Heart left ventricle (tissue), 16 donors: Measurements from ENCODE around the gene SMARCD3. TPM values are rescaled to one million over a fixed set of nuclear protein-coding genes. Genes with fewer than 3 reads are reported as not detected.
A peak's percentile ranks its signal among the peaks of the same experiment; 100 is the strongest.

ENCODE experiments used
- ATAC-seq, 4 donors: fragments of 200-7000 bp; cut with Tn5 transposase; one replicate each; pipeline ENCODE4 v1.9.1; 2020 to 2022; ENCODE audit warnings: moderate library complexity in 4 of 4, mild to moderate bottlenecking in 3 of 4, moderate number of reproducible peaks in 1 of 4
- DNase-seq, 5 donors: peaks; one replicate each; pipeline ENCODE4 v3.0.0-alpha.2; 2020
- H3K27ac ChIP-seq, 12 donors: fragments of 200-600 bp; sonication (generic) in 4 of 12; one replicate each; pipeline versions ENCODE4 v1.5.0 to v1.8.0; 2016 to 2022; ENCODE audit warnings: mild to moderate bottlenecking in 2 of 12
- H3K27me3 ChIP-seq, 9 donors: fragments of 200-600 bp; sonication (generic) in 2 of 9; one replicate each; pipeline versions ENCODE4 v1.5.1 to v1.8.0; 2016 to 2022; ENCODE audit warnings: mild to moderate bottlenecking in 3 of 9
- H3K36me3 ChIP-seq, 9 donors: fragments of 200-600 bp; sonication (generic) in 2 of 9; one replicate each; pipeline versions ENCODE4 v1.5.0 to v1.8.0; 2018 to 2022; ENCODE audit warnings: mild to moderate bottlenecking in 2 of 9
- H3K4me1 ChIP-seq, 12 donors: fragments of 200-600 bp; sonication (generic) in 4 of 12; one replicate each; pipeline versions ENCODE4 v1.5.0 to v1.8.0; 2016 to 2022; ENCODE audit warnings: mild to moderate bottlenecking in 3 of 12
- H3K4me3 ChIP-seq, 12 donors: fragments of 200-600 bp; sonication (generic) in 4 of 12; one replicate each; pipeline versions ENCODE4 v1.5.0 to v1.8.0; 2017 to 2022; ENCODE audit warnings: mild to moderate bottlenecking in 9 of 12, moderate library complexity in 4 of 12
- H3K9me3 ChIP-seq, 12 donors: fragments of 200-600 bp; sonication (generic) in 4 of 12; one replicate each; pipeline versions ENCODE4 v1.5.0 to v1.8.0; 2016 to 2022; ENCODE audit warnings: mild to moderate bottlenecking in 1 of 12
- POLR2A ChIP-seq, 2 donors: fragments of 450-650 bp; IDR thresholded peaks; one replicate each; pipeline ENCODE4 v1.6.1; 2017; ENCODE audit warnings: antibody characterized with exemption in 2 of 2, mild to moderate bottlenecking in 2 of 2, moderate library complexity in 2 of 2
- WGBS, 4 donors: extraction: QIAGEN DNeasy Blood & Tissue Kit in 2 of 4; methylation state at CpG; one replicate each; pipeline versions ENCODE4 v1.1.5 to v1.1.7; 2013 to 2018; 5-methylcytosine and 5-hydroxymethylcytosine counted together
- intact Hi-C, 10 donors: fragments of 100-400 bp; cut with DNase I; formaldehyde crosslinking; loops; one replicate each; pipeline versions ENCODE4 v1.11.1 to v1.14.2; 2022
- polyA plus RNA-seq, 2 donors: library from polyadenylated mRNA; stranded (reverse); fragments of 200-250 nt; gene quantifications; one replicate each; pipeline ENCODE4 v1.2.3, GENCODE V29; 2013
- total RNA-seq, 9 donors: library from RNA; depleted of rRNA in 2 of 9; stranded (reverse); fragments of >200 nt in 2 of 9; fragmentation: NEBNext Ultra II Directional in 3 of 9; extraction: Animal tissue kit (Norgen Biotek cat#: 25700) in 3 of 9; gene quantifications; one replicate each; pipeline versions ENCODE4 v1.1.0 to v1.2.4, GENCODE V29; 2016 to 2023
- TF ChIP-seq, protein P1 (sequence below), 12 donors: fragments of 200-600 bp; sonication (generic) in 4 of 12; IDR thresholded peaks; one replicate each; pipeline versions ENCODE4 v1.5.0 to v1.8.0; 2018 to 2022; ENCODE audit warnings: antibody characterized with exemption in 12 of 12, mild to moderate bottlenecking in 5 of 12
- donor health status: ischemic (EF 13 %, LVEDD 7.1; RV severe dilation, severe dysfunction).
- donor health status: healthy with polysubstance abuse.
- donor health status: DM: no; HTN: yes; CAD: no.
- donor health status: DM: no; HTN: no; CAD: no.
- donor health status: ischemic (EF 25% LVEDD 6.9; RV normal size, moderate dysfunction).
- donor health status: ischemic (EF 25% LVEDD 5.7; RV mildly dilated, moderate dysfunction).
- donor health status: healthy.
- donor health status: DM: yes; HTN: yes; CAD: no.
- donor health status: ischemic (EF 35%, LVEDD 5.7; RV mildly dilated, moderate dysfunction).
- donor health status: nonischemic (EF 11% LVEDD 7.7; RV severe dilation, severe dysfunction).
- donor health status: DM: yes; HTN: yes; CAD: no.
- donor health status: PGD.
- donor health status: ischemic (EF 29% LVEDD 5.4; RV normal size, mild dysfunction).
- donor health status: nonischemic (EF 23%, LVEDD 6.1; RV moderate dilation, normal function).

Gene SMARCD3
- total and polyA plus RNA-seq, 11 donors: 59.7 to 108 (median 92.2) TPM

DNA sequence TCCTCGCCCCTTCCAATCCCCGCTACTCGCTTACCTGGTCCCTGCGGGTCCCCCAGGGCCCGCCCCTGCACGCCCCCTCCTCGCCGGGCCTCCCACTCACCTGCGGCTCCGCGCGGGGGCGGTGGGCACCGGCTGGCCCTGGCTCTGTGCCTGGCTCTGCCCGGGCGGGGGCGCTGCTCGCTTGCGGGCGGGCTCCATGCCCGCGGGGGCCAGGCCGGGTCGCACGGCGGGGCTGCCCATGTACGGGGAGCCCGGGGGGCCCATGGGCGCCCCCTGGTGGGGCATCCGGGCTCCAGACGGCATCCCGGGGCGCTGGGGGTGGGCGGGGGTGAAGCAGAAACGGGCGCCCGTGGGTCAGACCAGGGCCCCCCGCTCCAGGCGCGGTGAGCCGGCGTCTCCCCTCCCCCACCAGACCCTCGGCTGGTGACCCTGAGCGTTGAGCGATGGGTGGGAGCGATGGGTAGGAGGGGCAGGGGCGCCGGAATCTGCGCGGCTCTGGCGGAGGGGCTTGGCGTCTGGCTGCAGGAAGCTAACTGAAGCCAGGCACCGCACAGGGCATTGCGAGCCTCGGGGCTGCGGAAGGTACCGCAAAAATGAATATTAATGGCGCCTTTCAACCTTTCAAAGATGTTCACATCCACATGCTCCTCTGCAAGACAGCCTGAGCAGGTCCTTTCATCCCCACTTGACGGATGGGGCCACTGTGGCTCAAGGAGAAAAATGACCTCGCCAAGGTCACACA is 3.0 kb downstream of the SMARCD3 start:
- Histone ChIP-seq H3K36me3 (peaks cover 0 to 20% (median 16%) of the 10 kb centered on the region in 9 donors), H3K4me3 (peak overlapping the region in 10 of 12 donors; percentile 27 to 80 (median 44)), H3K9me3 (no peaks in the 10 kb centered on the region), H3K4me1 (peaks cover 4 to 78% (median 55%) of the 10 kb centered on the region in 12 donors), H3K27ac (peak overlapping the region in 9 of 12 donors; percentile 86 to 100 (median 98)), H3K27me3 (peaks cover 0 to 39% (median 7%) of the 10 kb centered on the region in 9 donors)
- WGBS, 4 donors: 0 to 15% (median 6%) methylated on average over 3 to 60 of the region's 60 CpGs
- ATAC-seq: peak in 2 of 4 donors; percentile 2 to 6
- peak in 2 of 5 donors; percentile 43 to 51 for DNase-seq
- intact Hi-C loops: loop anchor here in 9 of 10 donors (1.0 to 10.0 kb wide), 6 partner anchors 57 to 123 kb away; no protein-coding TSS in a partner anchor
- TF ChIP-seq, protein P1, sequence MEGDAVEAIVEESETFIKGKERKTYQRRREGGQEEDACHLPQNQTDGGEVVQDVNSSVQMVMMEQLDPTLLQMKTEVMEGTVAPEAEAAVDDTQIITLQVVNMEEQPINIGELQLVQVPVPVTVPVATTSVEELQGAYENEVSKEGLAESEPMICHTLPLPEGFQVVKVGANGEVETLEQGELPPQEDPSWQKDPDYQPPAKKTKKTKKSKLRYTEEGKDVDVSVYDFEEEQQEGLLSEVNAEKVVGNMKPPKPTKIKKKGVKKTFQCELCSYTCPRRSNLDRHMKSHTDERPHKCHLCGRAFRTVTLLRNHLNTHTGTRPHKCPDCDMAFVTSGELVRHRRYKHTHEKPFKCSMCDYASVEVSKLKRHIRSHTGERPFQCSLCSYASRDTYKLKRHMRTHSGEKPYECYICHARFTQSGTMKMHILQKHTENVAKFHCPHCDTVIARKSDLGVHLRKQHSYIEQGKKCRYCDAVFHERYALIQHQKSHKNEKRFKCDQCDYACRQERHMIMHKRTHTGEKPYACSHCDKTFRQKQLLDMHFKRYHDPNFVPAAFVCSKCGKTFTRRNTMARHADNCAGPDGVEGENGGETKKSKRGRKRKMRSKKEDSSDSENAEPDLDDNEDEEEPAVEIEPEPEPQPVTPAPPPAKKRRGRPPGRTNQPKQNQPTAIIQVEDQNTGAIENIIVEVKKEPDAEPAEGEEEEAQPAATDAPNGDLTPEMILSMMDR (IDR thresholded peaks at IDR 0.05): peak; percentile 49 to 74 (median 60)
- no peak for TF ChIP-seq POLR2A (IDR thresholded peaks at IDR 0.05)

DNA sequence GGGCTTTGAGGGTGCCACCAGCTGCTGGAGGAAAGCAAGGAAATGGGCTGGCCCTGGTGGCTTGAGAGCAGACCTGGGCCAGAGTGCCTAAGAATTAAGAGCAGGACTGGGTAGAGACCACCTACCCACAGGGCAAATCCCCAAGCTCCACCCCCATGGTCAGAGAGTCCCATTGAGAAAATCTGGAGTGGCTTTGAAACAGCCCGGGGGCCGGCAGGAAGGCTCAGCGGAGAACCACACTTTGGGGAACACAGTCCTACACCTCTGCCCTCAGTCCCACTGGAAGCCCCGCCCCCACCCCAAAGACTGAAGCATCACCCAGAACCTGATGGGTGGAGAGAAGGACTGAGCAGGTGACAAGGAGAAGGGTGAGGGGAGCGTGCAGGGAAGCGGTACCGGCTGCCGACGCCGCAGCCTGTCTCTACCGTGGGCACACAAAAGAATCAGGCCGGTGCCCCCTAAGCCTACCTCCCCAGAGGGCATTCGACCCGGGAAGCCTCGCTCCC is 3.6 kb downstream of the SMARCD3 start:
- Histone ChIP-seq H3K4me1 (peaks cover 4 to 78% (median 50%) of the 10 kb centered on the region in 12 donors), H3K27ac (peak overlapping the region in 8 of 12 donors; percentile 39 to 100 (median 98)), H3K4me3 (peak overlapping the region in 10 of 12 donors; percentile 27 to 80 (median 44)), H3K36me3 (peaks cover 0 to 26% (median 21%) of the 10 kb centered on the region in 9 donors), H3K27me3 (peaks cover 0 to 39% (median 7%) of the 10 kb centered on the region in 9 donors), H3K9me3 (no peaks in the 10 kb centered on the region)
- 10 to 17% (median 14%) methylated on average over 12 to 15 of the region's 15 CpGs for WGBS, 4 donors
- DNase-seq (no peak), ATAC-seq (no peak)
- TF ChIP-seq, protein P1 (IDR thresholded peaks at IDR 0.05): no peak
- TF ChIP-seq POLR2A (IDR thresholded peaks at IDR 0.05): no peak
- intact Hi-C loops: loop anchor here (1.0 to 10.0 kb wide), 6 partner anchors 57 to 123 kb away; no protein-coding TSS in a partner anchor

DNA sequence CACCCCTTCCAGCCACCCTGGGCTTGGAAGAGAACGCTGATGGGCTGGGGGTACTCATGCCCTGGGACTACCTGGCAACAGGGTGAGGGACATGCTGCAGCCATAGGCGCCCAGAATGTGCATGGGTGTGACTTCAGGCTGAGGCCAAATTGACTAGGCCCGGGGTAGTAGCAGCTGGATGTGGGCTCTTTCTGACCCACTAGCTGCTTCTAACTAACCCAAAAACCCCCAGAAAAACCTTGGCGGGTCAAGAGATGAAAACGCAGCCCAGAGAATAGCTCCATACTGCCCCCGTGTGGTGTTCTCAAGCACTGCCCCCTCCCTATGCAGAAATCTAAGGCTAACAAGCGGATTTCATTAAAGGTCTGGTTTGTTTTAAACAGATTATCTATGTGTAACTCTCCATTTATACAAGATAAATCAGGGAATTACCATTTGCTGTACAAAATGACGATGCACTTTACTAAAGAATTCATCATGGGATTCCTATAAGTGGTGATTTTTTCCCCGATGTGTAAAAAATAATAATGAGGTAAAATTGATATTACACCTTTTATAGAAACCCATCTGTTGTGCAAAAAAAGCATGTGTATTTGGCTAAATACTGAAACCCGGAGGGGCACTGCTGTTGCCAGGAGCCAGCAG is 4.2 kb downstream of the SMARCD3 start:
- no peak for TF ChIP-seq POLR2A (IDR thresholded peaks at IDR 0.05)
- TF ChIP-seq, protein P1 (IDR thresholded peaks at IDR 0.05): peak; percentile 75 to 90 (median 83)
- Histone ChIP-seq H3K27me3 (peaks cover 0 to 39% (median 7%) of the 10 kb centered on the region in 9 donors), H3K4me1 (peaks cover 4 to 75% (median 45%) of the 10 kb centered on the region in 12 donors), H3K4me3 (peak overlapping the region in 1 of 12 donors; percentile 80), H3K9me3 (no peaks in the 10 kb centered on the region), H3K36me3 (peaks cover 0 to 32% (median 26%) of the 10 kb centered on the region in 9 donors), H3K27ac (no peak overlapping the region)
- DNase-seq: peak in 1 of 5 donors; percentile 35
- no peak for ATAC-seq
- intact Hi-C loops: loop anchor here in 8 of 10 donors (1.0 to 10.0 kb wide), 5 partner anchors 58 to 122 kb away; no protein-coding TSS in a partner anchor
- 25 to 35% (median 32%) methylated on average over 10 of the region's 10 CpGs for WGBS, 4 donors
